ENCODE measurements around the gene ARID1A.

ARID1A gene

GRCh38 chr1:26729633-26730032 lies 33.8 kb downstream of the ARID1A start:
- no peak for FAIRE-seq

GRCh38 chr1:26730695-26731094 lies 34.9 kb downstream of the ARID1A start:
- no peak for FAIRE-seq

- FAIRE-seq, result no peak
These were observed 35.6 kb downstream of the ARID1A start for GRCh38 chr1:26731233-26731902.

- FAIRE-seq, result no peak
These were observed 37.6 kb downstream of the ARID1A start for GRCh38 chr1:26733392-26733791.

- no peak for FAIRE-seq
These were observed 38.2 kb downstream of the ARID1A start for GRCh38 chr1:26733982-26734381.

- FAIRE-seq, result no peak
These were observed 38.8 kb downstream of the ARID1A start for GRCh38 chr1:26734501-26735058.

GRCh38 chr1:26739329-26739914 lies 43.6 kb downstream of the ARID1A start:
- no peak for FAIRE-seq

- FAIRE-seq, result no peak
These were observed 44.3 kb downstream of the ARID1A start for GRCh38 chr1:26740023-26740634.

GRCh38 chr1:26740952-26741351 lies 45.1 kb downstream of the ARID1A start:
- no peak for FAIRE-seq

GRCh38 chr1:26743426-26744059 lies 47.7 kb downstream of the ARID1A start:
- FAIRE-seq, result no peak

- no peak for FAIRE-seq
These were observed 48.5 kb downstream of the ARID1A start for GRCh38 chr1:26744075-26744959.

- FAIRE-seq, result no peak
These were observed 49.4 kb downstream of the ARID1A start for GRCh38 chr1:26745191-26745590.

GRCh38 chr1:26747048-26747447 lies 51.2 kb downstream of the ARID1A start:
- FAIRE-seq, result no peak

GRCh38 chr1:26748351-26748750 lies 52.5 kb downstream of the ARID1A start:
- FAIRE-seq, result no peak

GRCh38 chr1:26749458-26749857 lies 53.6 kb downstream of the ARID1A start:
- no peak for FAIRE-seq

GRCh38 chr1:26750428-26750827 lies 54.6 kb downstream of the ARID1A start:
- FAIRE-seq, result no peak

- FAIRE-seq, result no peak
These were observed 56.7 kb downstream of the ARID1A start for GRCh38 chr1:26752519-26752918.

GRCh38 chr1:26754086-26754874 lies 58.5 kb downstream of the ARID1A start:
- FAIRE-seq, result no peak

- no peak for FAIRE-seq
These were observed 62.5 kb downstream of the ARID1A start for GRCh38 chr1:26758358-26758757.

- no peak for FAIRE-seq
These were observed 63.7 kb downstream of the ARID1A start for GRCh38 chr1:26759531-26759930.

- FAIRE-seq, result no peak
These were observed 65.4 kb downstream of the ARID1A start for GRCh38 chr1:26761217-26761616.

GRCh38 chr1:26767714-26768113 lies 71.9 kb downstream of the ARID1A start:
- FAIRE-seq, result no peak

Data from islet of Langerhans (tissue), 1 donor.